Activated T-helper 17 cell treated with anti-CD3 and anti-CD28 coated beads, Interleukin-2, amount 50 U/mL, for 72 hours (primary cell): Measurements from ENCODE around the gene ZNF33A. TPM values are rescaled to one million over a fixed set of nuclear protein-coding genes. Genes with fewer than 3 reads are reported as not detected.
"Not testable (repeated sequence)": the region's sequence is repeated elsewhere in the genome, so short reads cannot be mapped to it uniquely, and the experiment has no call there.

Experiments
- ATAC-seq: fragments of 150-1000 bp; cut with Tn5 transposase; replicated peaks from 2 replicates; pipeline ENCODE4 v1.10.0; 2021; ENCODE audit warnings: mild to moderate bottlenecking, moderate library complexity
- H3K27ac Mint-ChIP-seq: one replicate; pipeline ENCODE4 v1.8.0; 2022; ENCODE audit warnings: mixed read lengths
- H3K27me3 Mint-ChIP-seq: one replicate; pipeline ENCODE4 v1.8.0; 2022; ENCODE audit warnings: mixed read lengths
- H3K36me3 Mint-ChIP-seq: one replicate; pipeline ENCODE4 v1.8.0; 2022; ENCODE audit warnings: low read depth, mild to moderate bottlenecking, mixed read lengths
- H3K4me1 Mint-ChIP-seq: one replicate; pipeline ENCODE4 v1.8.0; 2022; ENCODE audit warnings: mixed read lengths
- H3K4me3 Mint-ChIP-seq: one replicate; pipeline ENCODE4 v1.8.0; 2022; ENCODE audit warnings: mild to moderate bottlenecking, mixed read lengths
- H3K9me3 Mint-ChIP-seq: one replicate; pipeline ENCODE4 v1.8.0; 2022; ENCODE audit warnings: mixed read lengths
- total RNA-seq, 2 donors: library from RNA; stranded (reverse); gene quantifications; one replicate each; pipeline ENCODE4 v1.2.3, GENCODE V29; 2022

ZNF33A gene
- 10 to 100 TPM; 26.6 to 33.1 TPM for total RNA-seq

- Mint-ChIP-seq H3K4me1 (peaks cover 9% of the 10 kb centered on the region), H3K36me3 (peaks cover 50% of the 10 kb centered on the region), H3K9me3 (no peaks in the 10 kb centered on the region), H3K27me3 (no peaks in the 10 kb centered on the region), H3K27ac (peak within 1 kb of the TSS; percentile 99), H3K4me3 (peak within 1 kb of the TSS; percentile 94)
- ATAC-seq: peak; percentile 87
Measured at GRCh38 chr10:38010119-38010903, at the start of gene ZNF33A. ZNF33A (plus strand) TSS chr10:38010675; CDS start chr10:38012342, 1,667 bp downstream.

- ATAC-seq: no peak
- Mint-ChIP-seq H3K36me3 (peaks cover 65% of the 10 kb centered on the region), H3K27ac (no peak overlapping the region), H3K4me1 (no peaks in the 10 kb centered on the region), H3K27me3 (no peaks in the 10 kb centered on the region), H3K4me3 (no peak overlapping the region), H3K9me3 (peaks cover 15% of the 10 kb centered on the region)
Measured at GRCh38 chr10:37965006-37965405, 45.5 kb upstream of the ZNF33A start.

- Mint-ChIP-seq H3K27me3 (no peaks in the 10 kb centered on the region), H3K36me3 (peaks cover 44% of the 10 kb centered on the region), H3K9me3 (no peaks in the 10 kb centered on the region), H3K27ac (no peak overlapping the region), H3K4me1 (peaks cover 8% of the 10 kb centered on the region), H3K4me3 (no peak overlapping the region)
- ATAC-seq: no peak
Measured at GRCh38 chr10:37972396-37972795, 38.1 kb upstream of the ZNF33A start.

GRCh38 chr10:37975401-37975991 lies 35.0 kb upstream of the ZNF33A start:
- H3K4me1 Mint-ChIP-seq: peaks cover 8% of the 10 kb centered on the region
- H3K36me3 Mint-ChIP-seq: peaks cover 13% of the 10 kb centered on the region
- no peak for ATAC-seq
- no peaks in the 10 kb centered on the region for H3K9me3 Mint-ChIP-seq
- no peaks in the 10 kb centered on the region for H3K27me3 Mint-ChIP-seq
- peak overlapping the region; percentile 97 for H3K27ac Mint-ChIP-seq
- H3K4me3 Mint-ChIP-seq: peak overlapping the region; percentile 92

- H3K4me3 Mint-ChIP-seq: peak within 1 kb of the TSS; percentile 92
- H3K9me3 Mint-ChIP-seq: no peaks in the 10 kb centered on the region
- peak; percentile 92 for ATAC-seq
- peak within 1 kb of the TSS; percentile 97 for H3K27ac Mint-ChIP-seq
- H3K36me3 Mint-ChIP-seq: peaks cover 5% of the 10 kb centered on the region
- no peaks in the 10 kb centered on the region for H3K27me3 Mint-ChIP-seq
- H3K4me1 Mint-ChIP-seq: peaks cover 8% of the 10 kb centered on the region
Measured at GRCh38 chr10:37976091-37976879, 34.2 kb upstream of the ZNF33A start, which contains the start of gene ZNF25. ZNF25 (minus strand) TSS chr10:37976647; CDS start chr10:37971722, 4,925 bp downstream.

DNA sequence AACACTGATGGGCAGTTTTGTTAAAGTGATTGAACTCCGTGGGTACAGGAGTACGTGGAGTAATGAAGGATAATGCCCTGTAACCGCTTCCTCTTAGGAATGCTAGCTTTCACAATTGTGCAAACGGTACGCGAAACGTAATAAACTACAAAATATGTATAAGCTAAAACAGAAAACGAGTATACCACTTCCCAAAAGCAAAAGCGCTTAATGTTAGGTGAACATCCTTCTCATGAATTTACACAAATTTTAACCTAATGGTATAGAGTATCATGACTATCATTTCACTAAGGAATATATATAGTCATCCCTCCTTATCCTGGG lies 33.6 kb upstream of the ZNF33A start:
- Mint-ChIP-seq H3K4me1 (peaks cover 8% of the 10 kb centered on the region), H3K27ac (peak overlapping the region; percentile 97), H3K4me3 (peak overlapping the region; percentile 92), H3K36me3 (no peaks in the 10 kb centered on the region), H3K27me3 (no peaks in the 10 kb centered on the region), H3K9me3 (no peaks in the 10 kb centered on the region)
- no peak for ATAC-seq

DNA sequence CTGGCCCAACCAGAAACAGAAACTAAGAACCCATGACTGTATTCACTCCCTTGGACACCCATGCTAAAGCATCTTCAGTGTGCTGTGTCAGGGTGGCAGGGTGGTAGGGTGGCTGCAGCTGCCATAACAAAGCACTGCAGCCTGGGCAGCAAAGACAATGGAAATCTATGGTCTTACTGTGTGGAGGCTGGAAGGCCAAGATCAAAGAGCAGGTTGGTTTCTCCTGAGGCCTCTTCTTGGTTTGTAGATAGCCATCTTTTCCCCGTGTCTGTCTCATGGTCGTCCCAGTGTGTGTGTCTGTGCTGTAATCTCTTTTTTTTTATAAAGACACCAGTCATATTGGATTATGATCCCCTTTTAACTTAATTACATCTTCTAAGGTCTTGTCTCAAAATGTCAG lies 18.8 kb upstream of the ZNF33A start:
- H3K27ac Mint-ChIP-seq: no peak overlapping the region

GRCh38 chr10:37992083-37992482 lies 18.4 kb upstream of the ZNF33A start:
- peak; percentile 24 for ATAC-seq

More for the DNA sequence above, 18.8 kb upstream of the ZNF33A start:
- Mint-ChIP-seq H3K36me3 (no peaks in the 10 kb centered on the region), H3K27me3 (peaks cover 4% of the 10 kb centered on the region), H3K4me1 (no peaks in the 10 kb centered on the region), H3K4me3 (no peak overlapping the region), H3K9me3 (no peaks in the 10 kb centered on the region)
- no peak for ATAC-seq

DNA sequence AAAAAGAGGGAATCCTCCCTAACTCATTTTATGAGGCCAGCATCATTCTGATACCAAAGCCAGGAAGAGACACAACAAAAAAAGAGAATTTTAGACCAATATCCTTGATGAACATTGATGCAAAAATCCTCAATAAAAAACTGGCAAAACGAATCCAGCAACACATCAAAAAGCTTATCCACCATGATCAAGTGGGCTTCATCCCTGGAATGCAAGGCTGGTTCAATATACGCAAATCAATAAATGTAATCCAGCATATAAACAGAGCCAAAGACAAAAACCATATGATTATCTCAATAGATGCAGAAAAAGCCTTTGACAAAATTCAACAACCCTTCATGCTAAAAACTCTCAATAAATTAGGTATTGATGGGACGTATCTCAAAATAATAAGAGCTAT lies 11.6 kb upstream of the ZNF33A start:
- not testable (repeated sequence) for H3K36me3 Mint-ChIP-seq, H3K27ac Mint-ChIP-seq, H3K4me3 Mint-ChIP-seq, H3K4me1 Mint-ChIP-seq, H3K27me3 Mint-ChIP-seq, H3K9me3 Mint-ChIP-seq, ATAC-seq

More at GRCh38 chr10:37992083-37992482, 18.4 kb upstream of the ZNF33A start:
- Mint-ChIP-seq H3K9me3 (no peaks in the 10 kb centered on the region), H3K27me3 (peaks cover 4% of the 10 kb centered on the region), H3K4me1 (no peaks in the 10 kb centered on the region), H3K27ac (no peak overlapping the region), H3K36me3 (no peaks in the 10 kb centered on the region), H3K4me3 (no peak overlapping the region)

DNA sequence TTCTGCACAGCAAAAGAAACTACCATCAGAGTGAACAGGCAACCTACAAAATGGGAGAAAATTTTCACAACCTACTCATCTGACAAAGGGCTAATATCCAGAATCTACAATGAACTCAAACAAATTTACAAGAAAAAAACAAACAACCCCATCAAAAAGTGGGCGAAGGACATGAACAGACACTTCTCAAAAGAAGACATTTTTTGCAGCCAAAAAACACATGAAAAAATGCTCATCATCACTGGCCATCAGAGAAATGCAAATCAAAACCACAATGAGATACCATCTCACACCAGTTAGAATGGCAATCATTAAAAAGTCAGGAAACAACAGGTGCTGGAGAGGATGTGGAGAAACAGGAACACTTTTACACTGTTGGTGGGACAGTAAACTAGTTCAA lies 10.0 kb upstream of the ZNF33A start:
- H3K4me1 Mint-ChIP-seq, H3K9me3 Mint-ChIP-seq: not testable (repeated sequence)

GRCh38 chr10:38003026-38003425 lies 7.4 kb upstream of the ZNF33A start:
- Mint-ChIP-seq H3K4me1 (no peaks in the 10 kb centered on the region), H3K9me3 (no peaks in the 10 kb centered on the region), H3K4me3 (no peak overlapping the region), H3K36me3 (no peaks in the 10 kb centered on the region), H3K27ac (no peak overlapping the region), H3K27me3 (no peaks in the 10 kb centered on the region)
- no peak for ATAC-seq

More for the DNA sequence above, 10.0 kb upstream of the ZNF33A start:
- not testable (repeated sequence) for H3K27ac Mint-ChIP-seq, H3K4me3 Mint-ChIP-seq, H3K27me3 Mint-ChIP-seq, ATAC-seq, H3K36me3 Mint-ChIP-seq

- H3K27me3 Mint-ChIP-seq: no peaks in the 10 kb centered on the region
- no peak overlapping the region for H3K4me3 Mint-ChIP-seq
- no peaks in the 10 kb centered on the region for H3K4me1 Mint-ChIP-seq
- no peaks in the 10 kb centered on the region for H3K9me3 Mint-ChIP-seq
- no peak overlapping the region for H3K27ac Mint-ChIP-seq
- no peak for ATAC-seq
- no peaks in the 10 kb centered on the region for H3K36me3 Mint-ChIP-seq
Measured at GRCh38 chr10:38003588-38003987, 6.9 kb upstream of the ZNF33A start.

- H3K36me3 Mint-ChIP-seq: peaks cover 24% of the 10 kb centered on the region
- H3K4me1 Mint-ChIP-seq: peaks cover 1% of the 10 kb centered on the region
- no peak for ATAC-seq
- H3K4me3 Mint-ChIP-seq: no peak overlapping the region
- no peaks in the 10 kb centered on the region for H3K9me3 Mint-ChIP-seq
- no peak overlapping the region for H3K27ac Mint-ChIP-seq
- no peaks in the 10 kb centered on the region for H3K27me3 Mint-ChIP-seq
Measured at GRCh38 chr10:38007551-38007950, 2.9 kb upstream of the ZNF33A start.

DNA sequence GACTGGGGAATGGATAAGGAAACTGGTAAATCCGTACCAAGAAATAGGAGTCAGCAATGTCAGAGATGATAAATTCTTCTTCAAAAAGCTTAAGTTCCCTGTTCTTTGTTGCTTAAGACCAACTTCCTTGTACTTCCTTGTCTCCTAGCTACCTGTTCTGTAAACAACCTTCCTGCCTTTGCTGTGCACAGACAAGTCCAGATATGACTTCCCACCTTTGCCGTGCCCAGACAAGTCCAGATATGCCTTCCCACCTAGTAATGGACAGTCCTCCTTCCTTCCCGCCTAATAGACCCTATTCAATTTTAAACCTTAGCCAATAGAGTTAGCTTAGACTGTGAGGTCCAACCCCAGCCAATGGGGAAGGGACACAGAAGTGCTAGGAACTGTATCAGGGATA lies 2.5 kb upstream of the ZNF33A start:
- Mint-ChIP-seq H3K27me3 (no peaks in the 10 kb centered on the region), H3K4me3 (no peak overlapping the region), H3K27ac (no peak overlapping the region), H3K9me3 (no peaks in the 10 kb centered on the region), H3K36me3 (peaks cover 28% of the 10 kb centered on the region), H3K4me1 (peaks cover 5% of the 10 kb centered on the region)
- ATAC-seq: no peak
